H1 (cell line): ENCODE results near the gene SLC17A5. TPM values are rescaled to one million over a fixed set of nuclear protein-coding genes. Genes with fewer than 3 reads are reported as not detected.
A peak's percentile ranks its signal among the peaks of the same experiment; 100 is the strongest.

Source experiments
- CTCF ChIA-PET: fragments of 300-600 bp; sonication (Branson Sonifier 250); formaldehyde crosslinking; loops from one replicate; lab custom pipeline; 2021; ENCODE audit not compliant: partially characterized antibody; lab: Charles Lee
- POLR2A ChIA-PET: fragments of 300-600 bp; sonication (Branson Sonifier 250); formaldehyde crosslinking; loops from one replicate; lab custom pipeline; 2021; ENCODE audit warnings: inconsistent platforms; ENCODE audit not compliant: partially characterized antibody; lab: Charles Lee
- DNase-seq, 2 experiments: peaks; one replicate each; pipeline versions ENCODE4 v3.0.0 to v3.0.0-alpha.2; 2010 to 2022; ENCODE audit warnings: low spot score in 2 of 2, low read depth in 1 of 2, mixed read lengths in 1 of 2
- FAIRE-seq: peaks from 2 replicates; lab custom pipeline; 2011; peaks lifted over from hg19 to GRCh38; lab: Jason Lieb, UNC
- H2AFZ ChIP-seq: 2 replicates; pipeline ENCODE4 v1.8.1; 2012; ENCODE audit warnings: low read length, inconsistent platforms
- H2AK5ac ChIP-seq: 2 replicates; pipeline ENCODE4 v1.6.1; 2013; ENCODE audit warnings: low read depth, low read length
- H2BK120ac ChIP-seq: replicated peaks from 2 replicates; pipeline ENCODE3; 2013; ENCODE audit warnings: low read depth, low read length, inconsistent platforms
- H2BK12ac ChIP-seq: 2 replicates; pipeline ENCODE4 v1.6.1; 2013; ENCODE audit warnings: low read depth, low read length
- H2BK15ac ChIP-seq: 2 replicates; pipeline ENCODE4 v1.6.1; 2013; ENCODE audit warnings: low read length
- H2BK20ac ChIP-seq: 2 replicates; pipeline ENCODE4 v1.6.1; 2013; ENCODE audit warnings: low read length
- H2BK5ac ChIP-seq: 2 replicates; pipeline ENCODE4 v1.6.1; 2013; ENCODE audit warnings: low read depth, low read length
- H3K14ac ChIP-seq: 2 replicates; pipeline ENCODE4 v1.6.1; 2013; ENCODE audit warnings: inconsistent platforms; ENCODE audit not compliant: insufficient read length
- H3K18ac ChIP-seq: 2 replicates; pipeline ENCODE4 v1.6.1; 2013; ENCODE audit warnings: low read length; ENCODE audit errors: extremely low read depth
- H3K23ac ChIP-seq: 2 replicates; pipeline ENCODE4 v1.6.1; 2013; ENCODE audit warnings: inconsistent platforms; ENCODE audit not compliant: insufficient read length
- H3K23me2 ChIP-seq: 2 replicates; pipeline ENCODE4 v1.6.1; 2013; ENCODE audit warnings: low read depth, low read length
- H3K27ac ChIP-seq: 2 replicates; pipeline ENCODE4 v1.6.1; 2011; ENCODE audit warnings: low read depth, low read length, inconsistent platforms
- H3K27me3 ChIP-seq, 4 experiments: replicated peaks in 1 of 4; 1 replicate in 1 of 4; 2 replicates in 3 of 4; pipeline versions ENCODE4 v1.6.1 to v1.8.1; 2011 to 2013; ENCODE audit warnings: low read length in 3 of 4, mild to moderate bottlenecking in 3 of 4, inconsistent platforms in 2 of 4, mixed read lengths in 2 of 4, moderate library complexity in 1 of 4; ENCODE audit not compliant: control insufficient read depth in 3 of 4, insufficient read depth in 3 of 4; ENCODE audit errors: extremely low read depth in 1 of 4
- H3K36me3 ChIP-seq, 4 experiments: 2 replicates each; pipeline versions ENCODE4 v1.6.1 to v1.8.1; 2011 to 2013; ENCODE audit warnings: mild to moderate bottlenecking in 4 of 4, low read length in 3 of 4, moderate library complexity in 2 of 4, control low read depth in 1 of 4, inconsistent platforms in 1 of 4; ENCODE audit not compliant: insufficient read depth in 4 of 4, control insufficient read depth in 2 of 4
- H3K4ac ChIP-seq: replicated peaks from 2 replicates; pipeline ENCODE3; 2013; ENCODE audit warnings: low read length, low read depth, mixed read lengths, inconsistent platforms; ENCODE audit not compliant: insufficient read length
- H3K4me1 ChIP-seq, 4 experiments: replicated peaks in 1 of 4; 1 replicate in 1 of 4; 2 replicates in 3 of 4; pipeline versions ENCODE4 v1.6.1 to v1.8.1; 2011 to 2013; ENCODE audit warnings: low read length in 3 of 4, inconsistent platforms in 2 of 4, mixed read lengths in 1 of 4; ENCODE audit not compliant: insufficient read depth in 4 of 4, control insufficient read depth in 3 of 4
- H3K4me2 ChIP-seq, 2 experiments: 2 replicates each; pipeline versions ENCODE4 v1.6.1 to v1.8.1; 2011 to 2013; ENCODE audit warnings: low read depth in 2 of 2, low read length in 2 of 2, control low read depth in 1 of 2, inconsistent platforms in 1 of 2, mild to moderate bottlenecking in 1 of 2; ENCODE audit not compliant: insufficient read depth in 1 of 2
- H3K4me3 ChIP-seq, 4 experiments: fragments of 200-600, 300-600 bp in 1 of 4; sonication (generic), shearing (Covaris generic), sonication (Bioruptor Twin) in 1 of 4; 2 replicates each; pipeline versions ENCODE4 v1.5.1 to v1.8.1; 2011 to 2016; ENCODE audit warnings: low read length in 4 of 4, low read depth in 3 of 4, control low read depth in 2 of 4, inconsistent platforms in 2 of 4, mild to moderate bottlenecking in 2 of 4, mixed read lengths in 1 of 4, moderate library complexity in 1 of 4; ENCODE audit not compliant: insufficient read depth in 2 of 4; ENCODE audit errors: extremely low read depth in 1 of 4
- H3K56ac ChIP-seq: replicated peaks from 2 replicates; pipeline ENCODE3; 2013; ENCODE audit warnings: low read depth, mild to moderate bottlenecking, mixed read lengths, low read length, inconsistent platforms; ENCODE audit not compliant: insufficient read length
- H3K79me1 ChIP-seq: 2 replicates; pipeline ENCODE4 v1.6.1; 2013; ENCODE audit warnings: low read depth, low read length, control low read depth
- H3K79me2 ChIP-seq, 2 experiments: 2 replicates each; pipeline versions ENCODE4 v1.6.1 to v1.8.1; 2012 to 2013; ENCODE audit warnings: low read length in 2 of 2, mild to moderate bottlenecking in 2 of 2, inconsistent platforms in 1 of 2; ENCODE audit not compliant: insufficient read depth in 2 of 2, control insufficient read depth in 1 of 2
- H3K9ac ChIP-seq, 4 experiments: replicated peaks in 1 of 4; 1 replicate in 1 of 4; 2 replicates in 3 of 4; pipeline versions ENCODE4 v1.6.1 to v1.8.1; 2011 to 2013; ENCODE audit warnings: low read depth in 3 of 4, low read length in 3 of 4, control low read depth in 2 of 4, mild to moderate bottlenecking in 2 of 4, moderate library complexity in 2 of 4, inconsistent platforms in 1 of 4; ENCODE audit errors: extremely low read depth in 1 of 4
- H3K9me3 ChIP-seq, 2 experiments: 2 replicates each; pipeline versions ENCODE4 v1.6.1 to v1.8.1; 2012 to 2013; ENCODE audit warnings: mild to moderate bottlenecking in 2 of 2, moderate library complexity in 2 of 2, control low read depth in 1 of 2, inconsistent platforms in 1 of 2, low read depth in 1 of 2, low read length in 1 of 2, mixed read lengths in 1 of 2; ENCODE audit not compliant: insufficient read depth in 2 of 2
- H4K20me1 ChIP-seq, 2 experiments: replicated peaks in 1 of 2; 2 replicates each; pipeline versions ENCODE3 to v1.8.1; 2011 to 2013; ENCODE audit warnings: inconsistent platforms in 2 of 2, low read length in 2 of 2, mild to moderate bottlenecking in 1 of 2; ENCODE audit not compliant: insufficient read depth in 2 of 2, control insufficient read depth in 1 of 2
- H4K5ac ChIP-seq: 2 replicates; pipeline ENCODE4 v1.6.1; 2013; ENCODE audit warnings: low read length, low read depth, mixed read lengths, inconsistent platforms; ENCODE audit not compliant: insufficient read length
- H4K8ac ChIP-seq: 2 replicates; pipeline ENCODE4 v1.8.0; 2013; ENCODE audit warnings: mild to moderate bottlenecking, moderate library complexity, low read length, inconsistent platforms; ENCODE audit not compliant: insufficient read depth; ENCODE audit errors: extremely low read depth
- H4K91ac ChIP-seq: replicated peaks from 2 replicates; pipeline ENCODE3; 2013; ENCODE audit warnings: low read length, mixed read lengths, inconsistent platforms; ENCODE audit not compliant: insufficient read length
- SAP30 ChIP-seq: fragments of 300-600 bp; sonication (generic); IDR thresholded peaks from 2 replicates; pipeline ENCODE4 v1.7.1; 2012; ENCODE audit warnings: low read length, moderate library complexity, mild to moderate bottlenecking, inconsistent platforms; ENCODE audit not compliant: insufficient read depth, insufficient replicate concordance
- WGBS, 2 experiments: shearing (Covaris generic) in 1 of 2; methylation state at CpG; one replicate each; pipeline versions ENCODE4 v1.1.6 to v1.1.7; 2013 to 2015; ENCODE audit warnings: low lambda C conversion rate in 2 of 2, mixed read lengths in 2 of 2, inconsistent platforms in 1 of 2, low coverage in 1 of 2, missing lambda C conversion rate in 1 of 2; ENCODE audit not compliant: insufficient replicate concordance in 2 of 2, insufficient coverage in 1 of 2, insufficient read length in 1 of 2; ENCODE audit errors: extremely low coverage in 1 of 2, missing lambda C conversion rate in 1 of 2; 5-methylcytosine and 5-hydroxymethylcytosine counted together
- polyA plus RNA-seq, 7 experiments: library from polyadenylated mRNA; depleted of rRNA in 3 of 7; stranded (reverse) in 5 of 7; unstranded in 2 of 7; fragments of >200 nt in 5 of 7; fragments of 200-250 nt in 2 of 7; gene quantifications; 1 replicate in 5 of 7; 2 replicates in 1 of 7; 4 replicates in 1 of 7; pipeline versions ENCODE4 v1.2.1 to v1.2.3, GENCODE V29; 2011 to 2013; ENCODE audit warnings: missing spikeins in 2 of 7, mixed read lengths in 2 of 7
- total RNA-seq: library from RNA; stranded (reverse); fragmentation: NEBNext Ultra II Directional; extraction: Animal tissue kit (Norgen Biotek cat#: 25700); gene quantifications from 2 replicates; pipeline ENCODE4 v1.2.1, GENCODE V29; 2021

SLC17A5 gene
- total and polyA plus RNA-seq, 2 of the 8 experiments (the other 6 are each of a cell fraction or from before 2014, with no cell fraction given): 11.0 to 11.9 TPM

GRCh38 chr6:73652637-73653570, 888 bp downstream of the SLC17A5 start:
- Histone ChIP-seq H3K36me3 (no peaks in the 10 kb centered on the region), H4K20me1 (no peaks in the 10 kb centered on the region), H4K91ac (no peak overlapping the region), H3K23me2 (0 out of 2 replicates have a peak, but pooled peaks cover 4% of the 10 kb centered on the region), H2AFZ (peak overlapping the region; percentile 91), H3K79me1 (no peaks in the 10 kb centered on the region), H3K27ac (0 out of 2 replicates have a peak overlapping the region, but pooled peaks have one; percentile 13), H2BK12ac (no peak overlapping the region), H2AK5ac (no peak overlapping the region), H3K56ac (no peak overlapping the region), H3K4me2 (peak overlapping the region; percentile 83 to 96), H3K4ac (no peak overlapping the region), H3K23ac (no peak overlapping the region), H3K18ac (no peak overlapping the region), H3K14ac (no peak overlapping the region), H4K5ac (no peak overlapping the region), H2BK20ac (no peak overlapping the region), H3K9me3 (no peaks in the 10 kb centered on the region), H2BK5ac (no peak overlapping the region), H3K4me1 (peaks cover 0 to 9% (median 5%) of the 10 kb centered on the region in 4 experiments; a peak in 3 of 7 replicates), H2BK120ac (no peak overlapping the region), H3K27me3 (no peaks in the 10 kb centered on the region), H3K79me2 (no peaks in the 10 kb centered on the region), H3K9ac (peak overlapping the region; percentile 42 to 66 (median 51)), H4K8ac (no peak overlapping the region), H2BK15ac (no peak overlapping the region), H3K4me3 (peak overlapping the region; percentile 63 to 99 (median 86))
- FAIRE-seq (peak; percentile 7), DNase-seq (peak; percentile 33 to 68)
- POLR2A ChIA-PET: interaction anchor here (0.6 to 3.7 kb wide), 22 partner anchors 7 to 303 kb away, joined by 3 to 196 read pairs (median 4); partner anchors contain the start of genes CGAS, EEF1A1 and MTO1
- CTCF ChIA-PET: interaction anchor here (0.6 to 1.8 kb wide), 21 partner anchors 9 to 1142 kb away, joined by 3 to 14 read pairs (median 4); partner anchors contain the start of gene CGAS
- 10% methylated on average over 18 of the region's 32 CpGs; no CpG with 5 or more reads in 1 of the 2 experiments for WGBS, 2 experiments
- peak; percentile 65 for TF ChIP-seq SAP30
